HG03457 (cell line): ENCODE data around the gene PKP4.

Experiments used
- ATAC-seq: cut with Tn5 transposase; IDR thresholded peaks from one replicate; pipeline ENCODE4 v1.9.1; 2021; ENCODE audit warnings: moderate number of reproducible peaks; ENCODE audit not compliant: unreplicated experiment

Gene PKP4

GRCh38 chr2:158729873-158730620, 273.3 kb downstream of the PKP4 start:
- no peak for ATAC-seq

- no peak for ATAC-seq
These were observed 273.9 kb downstream of the PKP4 start for GRCh38 chr2:158730621-158731140.

GRCh38 chr2:158731386-158731785, 274.6 kb downstream of the PKP4 start:
- ATAC-seq, result no peak
